Fibroblast of skin of scalp (primary cell): Measurements from ENCODE around the gene SORBS1.
A peak's percentile ranks its signal among the peaks of the same experiment; 100 is the strongest.

Experiments used
- DNase-seq: peaks from one replicate; pipeline ENCODE4 v3.0.0-alpha.2; 2013

Gene SORBS1

DNA sequence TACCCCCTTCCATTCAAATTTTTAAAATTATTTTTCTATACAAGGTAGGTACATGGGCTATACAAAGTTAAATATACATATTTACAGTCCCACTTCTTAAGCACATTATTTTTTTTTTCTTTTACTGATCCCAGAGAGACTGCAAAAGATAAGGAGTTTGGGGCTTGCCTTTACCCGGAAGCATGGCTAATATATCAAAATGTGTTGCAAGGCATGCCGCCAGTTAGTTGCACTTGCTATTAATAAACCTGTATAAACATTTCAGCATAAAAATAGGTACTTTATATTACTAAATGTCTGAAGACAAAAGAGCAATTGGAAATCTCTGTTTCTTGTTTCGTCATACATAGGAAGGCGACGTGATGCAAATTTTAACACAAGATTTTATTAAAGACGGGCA lies 248.9 kb downstream of the SORBS1 start:
- DNase-seq: no peak

DNA sequence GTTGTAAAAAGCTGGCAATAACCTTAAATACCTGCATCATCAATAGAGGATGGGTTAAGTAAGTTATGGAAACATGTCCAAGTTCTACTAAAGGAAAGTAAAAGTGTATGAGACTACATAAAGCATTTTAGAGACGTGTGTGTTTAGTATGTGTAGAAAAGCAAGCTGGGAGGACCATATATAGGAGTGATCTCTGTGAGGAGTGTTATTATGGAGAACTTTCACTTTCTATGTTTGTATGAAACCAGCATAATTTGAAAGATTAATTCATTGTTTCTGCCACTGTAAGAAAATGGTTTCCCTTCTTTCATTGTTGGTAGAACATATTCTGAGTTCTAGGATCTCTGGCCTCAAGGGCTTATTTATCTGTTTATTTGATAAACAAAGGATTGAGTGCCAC lies 251.2 kb downstream of the SORBS1 start:
- no peak for DNase-seq

DNA sequence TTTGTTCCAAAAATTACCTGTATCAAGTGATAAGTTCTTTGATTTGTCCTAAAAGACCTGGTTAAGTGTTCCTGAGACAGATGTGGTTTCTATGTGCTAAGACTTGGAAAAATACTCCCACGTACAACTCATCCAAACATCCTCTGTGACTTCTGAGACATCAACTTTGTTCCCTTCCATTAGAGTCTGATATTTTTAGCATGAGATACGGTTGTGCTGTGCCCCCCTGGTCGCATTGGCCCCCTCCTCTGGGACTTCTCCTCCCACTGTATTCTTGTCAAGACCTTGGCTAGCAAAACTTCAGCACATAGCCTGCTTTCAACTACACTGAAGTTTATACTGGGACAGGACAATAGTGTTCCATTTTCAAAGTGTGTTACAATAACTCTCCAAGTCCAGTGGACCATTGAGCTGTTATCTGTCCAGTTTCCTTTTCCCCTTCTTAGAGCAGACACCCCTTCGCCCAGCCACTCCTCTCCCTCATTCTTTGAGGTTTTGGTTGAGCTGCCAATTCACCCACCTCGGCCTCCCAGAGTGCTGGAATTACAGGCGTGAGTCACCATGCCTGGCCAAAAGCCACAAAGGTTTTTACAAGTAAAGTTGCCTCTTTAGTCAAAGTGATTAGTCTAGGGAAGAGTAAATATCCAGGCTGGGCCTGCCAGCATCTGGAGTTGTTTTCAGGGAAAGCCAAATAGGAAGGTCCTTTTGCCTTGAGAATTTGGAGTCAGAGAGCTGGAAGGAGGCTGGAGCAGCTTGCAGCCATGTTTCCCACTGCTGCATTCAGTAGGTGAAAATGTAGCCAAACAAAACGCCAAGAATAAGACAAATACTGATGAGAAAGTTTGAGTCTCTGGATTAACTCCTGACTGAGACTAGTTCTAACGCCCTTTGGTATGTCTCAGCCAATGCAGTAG lies 252.5 kb downstream of the SORBS1 start:
- DNase-seq: peak; percentile 99

DNA sequence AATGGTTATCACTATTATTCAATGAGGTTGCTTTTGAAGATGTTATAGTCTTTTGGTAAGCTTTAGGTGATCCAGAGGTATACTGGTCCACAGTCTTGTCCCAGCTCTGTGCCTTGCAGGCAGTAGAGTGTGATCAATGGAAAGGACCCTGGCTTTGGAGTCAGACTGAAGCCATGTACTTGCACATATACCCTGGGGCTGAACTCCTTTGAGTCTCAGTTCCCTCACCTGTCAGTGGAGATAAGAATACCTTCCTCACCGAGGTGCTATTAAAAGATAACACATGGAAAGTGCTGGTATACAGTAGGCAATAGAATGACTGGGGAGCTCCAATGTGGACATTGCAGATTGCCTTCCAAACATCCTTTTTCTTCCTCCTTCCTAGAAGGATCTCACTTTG lies 254.3 kb downstream of the SORBS1 start:
- DNase-seq: no peak

DNA sequence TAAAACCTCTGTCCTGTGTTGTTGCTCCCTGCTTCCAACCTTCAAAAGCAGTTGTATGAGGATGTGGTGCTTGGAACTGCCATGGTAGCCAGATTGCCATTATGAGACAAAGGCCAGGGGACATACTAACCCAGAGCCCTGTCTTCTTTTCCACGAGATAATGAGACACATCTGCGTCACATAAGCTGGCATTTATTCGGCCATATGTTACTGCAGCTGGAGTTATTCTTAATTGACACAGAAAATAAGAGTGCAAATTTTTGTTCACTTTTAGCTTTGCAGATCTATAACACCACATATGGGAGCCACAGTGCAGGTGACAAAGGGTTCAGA lies 254.9 kb downstream of the SORBS1 start:
- DNase-seq: no peak

DNA sequence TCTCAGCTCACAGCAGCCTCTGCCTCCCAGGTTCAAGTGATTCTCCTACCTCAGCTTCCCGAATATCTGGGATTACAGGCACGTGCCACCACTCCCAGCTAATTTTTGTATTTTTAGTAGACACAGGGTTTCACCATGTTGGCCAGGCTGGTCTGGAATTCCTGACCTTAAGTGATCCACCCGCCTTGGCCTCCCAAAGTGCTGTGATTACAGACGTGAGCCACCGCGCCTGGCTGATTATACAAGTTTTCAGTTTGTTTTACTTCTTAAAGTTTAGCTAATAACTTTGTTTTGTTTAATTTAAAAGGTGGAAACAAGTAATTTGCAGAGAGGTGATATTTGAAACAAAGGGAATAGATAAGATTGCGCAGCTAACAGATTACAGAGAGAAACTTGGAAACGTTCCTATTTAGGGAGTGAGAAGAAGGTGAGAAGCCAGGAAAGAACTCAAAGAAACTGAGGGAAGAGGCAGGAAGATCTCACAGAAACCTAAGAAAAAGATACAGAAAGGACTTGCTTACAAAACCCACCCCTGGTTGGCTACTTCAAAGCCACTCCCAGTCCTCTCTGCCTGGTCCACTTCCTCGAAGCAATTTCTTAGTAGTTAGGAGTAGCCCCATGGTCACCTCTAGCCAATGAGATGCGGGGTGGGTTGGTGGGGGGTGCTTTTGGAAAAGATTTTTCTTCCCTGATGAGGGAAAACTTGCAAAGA lies 255.4 kb downstream of the SORBS1 start:
- DNase-seq: no peak

DNA sequence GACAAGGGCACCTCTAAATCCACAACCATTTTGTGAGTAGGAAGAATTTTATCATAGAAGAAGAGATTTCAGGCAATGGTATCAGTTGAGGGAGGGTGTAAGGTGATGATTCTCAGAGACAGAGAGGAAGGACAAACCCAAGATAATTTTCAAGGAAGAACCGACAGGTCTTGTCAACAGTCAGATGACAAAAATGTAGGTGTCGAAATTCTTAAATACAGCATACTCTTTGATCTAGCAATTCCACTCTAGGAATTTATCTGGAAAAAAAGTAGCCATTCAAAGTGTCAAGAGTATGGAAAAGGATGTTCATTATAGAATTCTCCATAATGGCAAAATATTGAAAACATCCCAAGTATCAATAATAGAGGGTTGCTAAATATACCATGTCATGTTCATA lies 256.2 kb downstream of the SORBS1 start:
- DNase-seq: no peak

DNA sequence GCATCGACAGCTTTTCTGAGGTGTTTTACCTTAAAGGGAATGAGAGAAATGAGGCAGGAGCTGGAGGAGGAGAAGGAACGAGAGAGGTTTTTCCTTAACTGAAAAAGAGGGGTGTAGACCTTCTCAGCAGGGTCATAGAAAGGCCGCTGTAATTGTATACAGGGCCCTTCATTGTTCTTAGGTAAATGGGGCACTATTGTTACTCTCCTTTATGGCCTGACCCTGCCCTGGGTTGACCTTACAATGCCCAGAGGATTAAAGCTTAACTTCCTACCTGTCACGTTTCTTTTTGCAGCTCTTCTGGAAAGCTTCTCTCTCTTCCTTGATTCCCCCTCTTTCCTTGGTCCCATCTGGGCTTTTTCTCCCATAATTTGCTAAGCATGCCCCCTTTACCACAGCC lies 256.7 kb downstream of the SORBS1 start:
- no peak for DNase-seq

DNA sequence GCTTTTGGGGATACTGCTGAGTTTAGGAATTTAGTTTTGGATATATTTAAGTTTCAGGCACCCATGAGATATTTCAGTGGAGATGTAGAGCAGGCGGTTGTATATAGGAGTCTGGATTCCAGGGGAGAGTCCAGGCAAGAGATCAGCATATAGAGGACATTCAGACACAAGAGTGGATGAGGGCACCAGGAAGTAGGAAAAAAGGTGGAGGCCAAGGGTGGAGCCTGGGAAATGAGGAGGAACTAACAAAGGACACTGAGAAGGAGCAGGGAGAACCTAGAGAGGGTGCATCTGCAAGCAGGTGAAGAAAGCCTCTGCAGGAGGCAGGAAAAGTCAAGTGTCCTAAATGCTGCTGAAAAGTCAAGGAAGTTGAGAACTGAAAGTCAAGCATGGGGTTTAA lies 257.2 kb downstream of the SORBS1 start:
- no peak for DNase-seq

DNA sequence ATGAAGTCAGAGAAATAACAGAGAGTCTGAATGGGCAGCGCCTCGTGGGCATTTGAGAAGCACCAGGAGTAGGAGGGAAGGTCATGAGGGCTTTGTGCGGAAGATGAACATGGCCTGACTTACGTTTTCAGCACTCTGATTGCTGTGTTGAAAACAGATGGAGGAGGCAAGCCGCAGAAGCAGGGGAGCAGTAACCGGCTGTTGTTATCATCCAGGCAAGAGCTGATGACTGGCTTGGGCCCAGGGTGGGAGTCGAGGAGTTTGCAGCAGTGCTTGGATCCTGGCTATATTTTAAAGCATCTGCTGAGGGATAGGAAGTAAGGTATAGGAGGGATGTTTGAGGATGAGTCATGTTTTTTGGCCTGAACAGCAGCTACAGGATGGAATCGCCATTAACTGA lies 257.6 kb downstream of the SORBS1 start:
- DNase-seq: peak; percentile 23

DNA sequence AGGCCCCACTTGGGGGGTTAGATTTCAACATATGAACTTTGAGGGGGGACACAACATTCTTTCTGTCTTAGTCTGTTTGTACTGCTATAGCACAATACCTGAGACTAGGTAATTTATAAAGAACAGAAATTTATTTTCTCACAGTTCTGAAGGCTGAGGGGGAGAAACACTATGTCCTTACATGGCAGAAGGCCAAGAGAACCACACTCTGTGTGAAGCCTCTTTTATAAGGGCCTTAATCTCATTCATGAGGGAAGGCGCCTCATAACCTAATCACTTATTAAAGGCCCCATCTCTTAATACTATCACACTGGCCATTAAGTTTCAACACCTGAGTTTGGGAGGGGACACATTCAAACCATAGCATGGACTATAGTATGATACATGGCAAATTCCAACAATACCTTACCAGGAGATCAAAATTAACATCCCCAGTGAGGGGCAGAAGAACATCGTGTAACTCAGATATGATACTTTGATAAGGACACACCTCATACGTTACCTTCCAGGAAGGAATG lies 261.1 kb downstream of the SORBS1 start:
- DNase-seq: no peak

DNA sequence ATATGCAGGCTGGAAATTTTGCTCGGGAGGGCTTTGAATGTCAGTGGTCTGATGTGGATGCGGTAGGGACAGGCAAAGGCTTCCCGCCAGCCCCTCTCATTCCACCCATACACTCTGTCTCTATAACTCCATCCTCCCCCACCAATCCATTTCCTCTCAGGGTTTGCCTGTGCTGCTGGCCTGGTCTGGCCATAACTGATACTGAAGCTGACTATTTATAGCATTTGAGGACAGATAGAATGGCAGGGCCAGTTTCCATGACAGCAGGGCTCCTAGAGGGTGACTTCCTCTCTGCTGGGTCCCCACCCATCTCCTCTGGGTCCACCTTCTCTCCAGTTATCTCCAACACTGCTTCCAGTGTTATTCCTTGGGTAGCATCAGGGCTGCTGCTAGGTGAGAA lies 263.8 kb downstream of the SORBS1 start:
- no peak for DNase-seq

DNA sequence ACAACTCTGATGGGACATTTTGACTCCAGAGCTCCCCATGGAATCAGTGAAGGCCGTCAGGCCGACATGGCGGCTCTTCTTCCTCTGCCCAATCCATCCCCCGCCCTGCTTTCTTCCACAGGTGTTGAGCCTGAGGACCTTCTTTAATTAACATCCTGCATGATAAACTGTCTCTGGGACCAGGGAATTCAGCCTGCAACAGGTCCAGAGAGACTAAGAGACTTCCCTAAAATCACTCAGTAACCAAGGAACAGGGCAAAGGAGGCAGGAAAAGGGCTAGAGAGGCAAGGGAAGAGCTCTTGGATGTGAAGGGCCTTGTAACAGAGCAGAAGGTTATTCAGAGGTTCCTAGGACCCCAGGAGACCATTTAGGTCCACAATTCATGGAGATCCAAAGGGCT lies 264.4 kb downstream of the SORBS1 start:
- no peak for DNase-seq

DNA sequence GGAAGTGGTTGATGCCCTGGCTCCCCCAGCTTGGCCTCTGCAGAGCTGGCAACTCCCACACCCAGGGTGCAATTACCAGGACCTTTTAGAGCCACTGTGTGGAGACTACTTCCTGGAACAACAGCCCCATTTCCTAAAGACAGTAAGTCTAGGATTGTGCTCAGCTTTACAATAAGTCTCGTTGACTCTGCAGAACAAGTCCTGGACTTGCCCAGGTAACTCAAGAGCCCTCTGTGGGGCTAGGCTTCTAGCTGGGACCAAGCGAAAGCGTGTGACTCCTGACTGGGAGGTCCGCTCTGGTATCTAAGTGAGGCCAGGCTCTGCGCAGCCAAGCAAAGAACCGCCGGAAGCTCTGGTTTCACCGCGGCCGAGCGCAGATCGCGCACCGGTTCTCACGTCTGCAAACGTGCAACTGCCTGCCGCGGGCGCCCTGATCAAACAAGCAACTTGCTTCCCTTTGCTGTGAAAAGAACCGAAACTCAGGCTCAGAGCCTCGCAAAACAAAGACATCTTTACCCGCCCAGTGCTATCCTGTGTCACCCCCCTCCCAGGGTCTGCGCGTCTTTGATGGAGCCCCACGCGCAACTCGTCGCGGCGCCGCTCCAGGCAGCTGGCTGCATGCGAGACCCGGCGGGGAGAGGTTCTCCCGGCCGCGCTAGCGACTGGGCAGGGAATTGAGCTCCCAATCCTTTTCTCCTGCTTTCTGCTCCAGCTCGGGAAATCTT lies 266.0 kb downstream of the SORBS1 start:
- DNase-seq: peak; percentile 37

DNA sequence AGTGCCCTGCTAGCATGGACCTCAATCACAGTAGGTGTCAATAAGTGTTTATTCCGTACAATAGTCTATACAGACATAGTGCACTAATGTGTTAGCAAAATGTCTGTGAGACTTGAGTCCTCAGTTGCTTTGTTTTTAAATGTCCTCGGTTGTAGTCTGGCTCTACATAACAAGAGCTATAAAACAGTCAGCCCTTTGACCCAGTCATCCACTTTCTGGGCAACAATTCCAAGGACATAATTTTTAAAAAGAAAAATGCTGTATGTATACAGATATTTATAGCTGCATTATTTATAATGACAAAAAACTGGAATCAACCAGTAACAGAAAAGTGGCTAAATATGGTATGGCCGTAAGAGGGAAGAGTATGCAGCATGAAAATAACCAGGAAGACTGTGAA lies 267.5 kb downstream of the SORBS1 start:
- no peak for DNase-seq

DNA sequence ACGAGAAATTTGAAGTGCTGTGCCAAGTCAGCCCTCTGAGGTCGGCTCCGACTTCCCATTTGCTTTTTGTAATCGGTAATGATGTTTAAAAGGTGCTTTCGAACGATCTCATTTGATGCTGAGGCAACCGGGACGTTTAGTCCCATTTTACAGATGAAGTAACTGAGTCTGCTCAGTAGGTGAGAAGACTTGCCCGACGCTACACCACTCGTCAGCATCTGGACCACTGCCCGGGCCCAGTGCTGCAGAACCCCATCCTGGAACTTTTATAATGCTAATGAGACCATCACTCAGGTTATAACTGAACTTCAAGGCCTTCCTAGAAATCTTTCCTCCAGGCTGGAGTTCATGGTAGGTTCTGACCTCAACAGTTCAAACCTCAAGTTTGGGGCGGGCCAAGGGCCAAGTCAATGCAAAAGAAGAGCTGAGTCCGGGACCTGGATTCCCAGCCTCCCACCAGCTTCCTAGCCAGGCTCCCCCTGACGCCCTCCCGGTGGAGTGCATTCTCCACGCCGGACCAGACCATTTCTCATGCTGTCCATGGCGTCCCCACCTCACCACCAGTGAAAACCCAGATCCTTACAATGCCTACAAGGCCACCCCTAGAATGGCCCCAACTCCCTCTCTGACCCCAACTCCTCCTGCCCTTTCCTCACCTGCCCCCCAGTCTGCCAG lies 269.7 kb downstream of the SORBS1 start:
- no peak for DNase-seq

DNA sequence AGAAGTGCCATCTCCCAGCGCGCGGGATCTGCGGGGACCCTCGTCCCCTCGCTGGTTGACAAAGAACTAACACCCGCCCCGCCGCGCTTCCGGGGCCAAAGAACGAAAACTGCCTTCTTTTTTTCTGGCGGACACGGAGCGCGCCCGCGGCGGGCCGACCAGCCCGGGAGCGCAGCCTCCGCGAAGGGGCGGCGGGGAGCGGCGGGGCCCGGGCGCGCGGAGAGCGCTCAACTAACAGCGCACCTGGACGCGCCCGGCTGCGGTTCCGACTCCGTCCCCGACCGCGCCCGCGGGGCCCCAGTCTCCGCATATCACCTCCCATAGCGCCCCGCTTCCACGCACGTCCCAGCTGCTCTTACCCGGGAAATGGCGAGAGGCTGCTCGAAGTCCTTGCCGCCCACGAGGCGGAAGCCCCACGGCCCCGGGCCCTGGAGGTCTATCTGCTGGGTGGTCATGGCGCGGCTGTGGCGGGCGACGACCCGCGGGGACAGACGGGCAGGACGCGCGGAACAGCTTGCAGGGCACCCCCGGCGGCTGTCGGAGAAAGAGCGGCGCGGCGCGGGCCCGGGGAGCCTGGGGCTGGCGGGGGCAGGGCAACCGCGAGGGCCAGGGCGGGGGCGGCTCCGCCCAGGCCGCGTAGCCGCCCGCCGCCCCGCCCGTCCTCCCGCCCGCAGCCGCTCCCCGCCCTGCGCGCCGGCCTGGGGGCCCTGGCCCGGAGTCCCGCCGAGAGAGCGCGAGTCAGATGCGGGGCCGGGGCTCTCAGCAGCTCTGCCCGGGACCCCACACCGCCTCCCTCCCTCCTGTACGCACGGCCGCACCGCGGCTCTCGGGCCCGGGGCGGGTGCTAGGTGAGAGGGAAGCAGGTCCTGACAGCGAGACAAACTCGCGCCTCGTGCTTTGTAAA lies 270.5 kb downstream of the SORBS1 start, which contains the start of gene PDLIM1:
Gene PDLIM1 (minus strand): TSS at position 543 of the 904 bp plus-strand sequence. CDS start 88 bp downstream, at position 455.
- DNase-seq: peak; percentile 68

DNA sequence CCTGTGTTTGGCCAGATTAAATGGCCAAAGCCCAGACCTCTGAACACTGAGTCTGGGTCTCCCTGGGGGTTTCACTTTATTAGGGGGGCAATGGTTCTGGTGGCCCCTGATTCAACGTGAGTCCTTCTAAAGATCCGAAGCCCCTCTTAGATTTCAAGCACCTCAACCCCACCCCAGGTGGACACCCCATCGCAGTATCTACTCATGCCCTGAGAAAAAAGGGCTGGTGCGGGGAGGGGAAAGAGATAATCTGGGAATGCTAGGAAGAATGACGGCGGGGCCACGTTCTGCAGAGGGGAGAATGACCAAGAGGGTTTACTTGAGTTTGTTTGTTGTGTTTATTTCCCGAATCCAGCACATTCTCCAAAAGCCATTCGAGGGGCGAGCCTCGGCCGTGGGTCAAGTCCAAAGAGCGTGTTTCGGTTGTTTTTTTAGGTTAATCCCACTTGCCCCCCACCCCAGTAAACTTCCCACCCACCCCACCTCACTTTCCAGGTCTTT lies 271.2 kb downstream of the SORBS1 start:
- no peak for DNase-seq

DNA sequence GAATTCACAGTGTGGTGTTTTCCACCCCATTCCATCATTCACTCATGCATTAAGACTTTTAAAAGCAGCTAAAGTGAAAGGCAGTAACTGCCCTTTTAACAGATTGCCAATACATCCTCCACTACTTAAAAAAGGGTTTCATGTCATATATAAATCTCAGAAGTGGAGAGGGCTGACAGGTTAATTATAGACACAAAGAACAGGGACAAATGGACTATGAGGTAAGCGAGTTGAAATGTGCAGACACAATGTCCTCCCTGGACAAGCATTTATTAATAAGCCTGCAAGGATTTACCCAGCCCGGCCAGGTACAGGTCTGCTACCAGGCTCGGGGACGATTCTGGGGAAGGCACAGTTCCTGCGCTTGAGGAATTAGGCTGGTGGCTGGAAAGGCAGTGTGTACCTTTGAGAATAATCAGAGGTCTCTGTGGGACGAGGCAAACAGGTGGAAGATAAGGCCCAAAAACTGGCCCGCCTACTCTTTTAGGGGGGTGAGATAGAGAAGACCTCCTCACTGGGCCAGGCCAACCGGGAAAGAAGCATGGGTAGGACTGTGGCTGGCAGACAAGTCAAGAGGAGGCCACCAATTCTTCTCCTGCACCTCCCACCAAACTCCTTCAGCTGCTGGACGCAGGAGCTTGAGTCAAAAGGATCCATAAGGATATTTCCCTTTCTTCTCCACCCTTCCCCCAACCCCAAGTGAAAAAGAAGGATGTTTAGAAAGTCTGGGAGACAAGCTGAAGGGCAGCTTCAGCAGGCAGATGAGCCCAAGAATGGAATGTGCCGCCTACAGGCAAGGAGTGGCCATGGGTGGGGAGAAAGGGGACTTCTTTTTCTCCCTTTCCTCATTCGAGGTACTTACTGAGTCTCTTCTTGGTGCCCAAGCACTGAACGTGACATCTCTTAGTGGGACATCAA lies 271.9 kb downstream of the SORBS1 start:
- DNase-seq: peak; percentile 59

DNA sequence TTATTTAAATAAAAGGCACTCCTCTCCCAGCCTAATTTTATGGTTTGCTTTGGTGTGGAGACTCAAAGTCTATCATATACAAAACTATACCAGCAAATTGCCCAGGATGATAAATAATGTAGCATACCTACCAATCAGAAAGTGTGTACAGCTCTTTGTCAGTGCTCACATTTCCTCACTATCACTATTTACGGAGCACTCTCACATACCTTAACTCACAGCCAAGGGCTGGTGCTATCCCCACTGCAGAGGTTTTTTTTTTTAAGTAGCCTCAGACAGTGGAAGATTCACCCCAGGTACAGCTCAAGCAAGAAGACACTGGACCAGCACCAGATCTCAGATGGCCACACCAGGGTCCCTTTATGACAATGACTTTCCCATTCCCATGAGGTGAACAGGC lies 272.9 kb downstream of the SORBS1 start:
- no peak for DNase-seq
